AG20443 (cell line): ENCODE data around the gene RRBP1.

Experiments
- DNase-seq: peaks from one replicate; pipeline ENCODE4 v3.0.0; 2012; ENCODE audit warnings: low spot score, mixed read lengths

RRBP1 gene

GRCh38 chr20:17682103-17682888 is at the start of gene RRBP1:
TSS of gene RRBP1 (minus strand) at chr20:17682242. CDS start at chr20:17660507, 21,735 bp downstream.
- DNase-seq: peak; percentile 100

DNA sequence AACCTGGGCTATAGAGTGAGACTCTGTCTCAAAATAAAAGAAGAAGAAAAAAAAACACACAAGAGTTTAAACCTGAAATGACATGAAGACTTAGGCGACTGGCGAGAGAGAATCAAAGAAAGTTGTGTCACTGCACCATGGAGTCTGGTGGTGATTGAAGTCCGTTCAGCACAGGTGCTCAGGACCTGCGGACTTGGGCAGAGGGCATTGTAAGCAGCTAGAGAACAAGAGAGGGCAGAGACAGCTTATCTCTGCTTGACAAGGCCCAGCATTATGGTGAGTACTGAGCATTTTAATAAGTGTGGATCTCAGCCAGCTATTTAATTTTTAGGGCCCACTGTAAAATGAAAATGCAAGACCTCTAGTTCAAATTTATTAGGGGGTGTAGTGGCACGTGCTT is 49.2 kb upstream of the RRBP1 start:
- no peak for DNase-seq

- DNase-seq: no peak
These were observed 48.0 kb upstream of the RRBP1 start for GRCh38 chr20:17730071-17730470.

GRCh38 chr20:17728074-17728473 is 46.0 kb upstream of the RRBP1 start:
- DNase-seq: no peak

- no peak for DNase-seq
These were observed 45.3 kb upstream of the RRBP1 start for GRCh38 chr20:17727351-17727750.

- no peak for DNase-seq
These were observed 44.9 kb upstream of the RRBP1 start for GRCh38 chr20:17726902-17727301.

- DNase-seq: no peak
These were observed 43.2 kb upstream of the RRBP1 start for GRCh38 chr20:17725094-17725835.

GRCh38 chr20:17723301-17723691 is 41.3 kb upstream of the RRBP1 start:
- DNase-seq: no peak

DNA sequence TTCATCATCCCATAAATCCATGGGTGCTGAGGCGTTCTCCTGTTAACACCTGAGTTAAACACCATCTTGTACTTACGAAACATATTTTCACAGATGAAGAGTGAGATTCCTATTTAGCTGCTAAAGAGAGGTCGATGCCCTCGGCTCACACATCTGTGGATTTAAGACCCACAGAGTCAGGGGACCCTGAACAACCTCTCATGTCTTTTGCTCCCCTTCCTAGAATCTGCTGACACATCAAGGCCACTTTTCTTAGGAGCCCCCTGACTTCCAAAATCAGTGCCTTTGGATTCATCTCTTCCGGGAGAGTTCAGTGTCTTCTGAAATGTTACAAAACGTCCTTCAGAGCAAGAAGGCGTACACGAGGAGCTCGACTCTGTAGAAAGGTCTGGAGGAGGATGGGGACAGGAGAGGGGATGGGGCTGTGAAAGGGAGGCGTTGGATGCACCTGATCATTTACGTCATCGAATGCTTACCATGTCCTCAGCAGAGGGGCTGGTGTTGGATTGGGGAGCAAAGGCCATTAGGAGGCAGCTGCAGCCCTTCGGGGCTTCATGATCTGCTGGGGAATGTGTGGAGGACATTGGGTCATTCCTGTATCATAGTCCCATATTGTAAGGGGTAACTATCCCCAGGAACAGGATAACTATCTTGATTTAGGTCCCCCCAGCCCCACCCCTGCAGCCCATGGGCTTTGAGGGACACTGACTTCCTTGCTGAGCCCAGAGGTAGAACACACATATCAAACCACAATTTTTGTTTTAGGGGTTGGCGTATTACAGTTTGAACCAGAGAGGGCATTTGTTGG is 40.7 kb upstream of the RRBP1 start:
- DNase-seq: no peak

DNA sequence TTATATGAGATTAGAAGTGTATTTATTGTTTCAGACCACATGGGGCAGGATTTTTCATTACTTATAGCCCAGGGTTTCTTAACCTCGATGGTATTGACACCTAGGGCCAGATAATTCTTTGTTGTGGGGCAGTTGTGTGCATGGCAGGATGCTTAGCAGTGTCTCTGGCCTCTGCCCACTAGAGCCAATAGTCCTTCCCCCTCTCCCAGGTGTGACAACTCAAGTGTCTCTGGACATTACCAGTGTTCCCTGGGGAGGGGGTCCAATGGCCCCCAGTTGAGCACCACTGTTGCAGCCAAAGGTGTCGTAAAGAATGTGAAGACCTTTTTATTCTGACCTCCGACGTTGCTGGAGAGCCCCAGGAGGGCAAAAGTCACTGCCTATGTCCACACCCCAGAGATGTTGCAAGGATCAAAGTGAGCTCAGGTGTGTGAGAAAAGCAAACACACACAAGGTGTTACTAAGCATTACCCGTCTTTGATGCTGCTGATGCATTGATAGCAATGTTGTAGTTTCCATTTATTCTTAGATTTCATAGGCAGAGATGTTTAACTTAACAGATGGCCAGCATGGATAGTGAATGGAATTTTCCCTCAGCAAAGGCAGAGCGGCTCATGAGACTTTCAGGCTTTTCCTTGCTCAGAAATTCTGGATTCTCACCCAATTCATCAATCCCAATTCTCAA is 39.9 kb upstream of the RRBP1 start:
- no peak for DNase-seq

DNA sequence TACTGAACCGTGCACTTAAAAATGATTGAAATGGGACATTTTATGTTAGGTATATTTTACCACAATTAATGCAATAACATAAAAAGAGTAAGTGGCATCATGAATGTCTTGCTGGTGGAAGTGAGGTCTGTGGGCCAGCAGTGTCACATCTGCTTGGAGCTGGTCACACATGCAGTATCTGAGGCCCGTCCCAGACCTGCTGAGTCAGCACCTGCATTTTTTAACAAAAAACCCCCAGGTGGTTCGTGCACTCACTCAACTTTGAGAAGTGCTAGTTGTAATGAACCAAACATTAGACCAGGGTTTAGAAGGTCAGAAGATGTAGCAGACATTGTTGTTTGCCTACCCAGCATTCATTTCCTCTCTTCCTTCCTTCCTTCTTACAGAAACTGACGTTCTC is 38.7 kb upstream of the RRBP1 start:
- DNase-seq: no peak

DNA sequence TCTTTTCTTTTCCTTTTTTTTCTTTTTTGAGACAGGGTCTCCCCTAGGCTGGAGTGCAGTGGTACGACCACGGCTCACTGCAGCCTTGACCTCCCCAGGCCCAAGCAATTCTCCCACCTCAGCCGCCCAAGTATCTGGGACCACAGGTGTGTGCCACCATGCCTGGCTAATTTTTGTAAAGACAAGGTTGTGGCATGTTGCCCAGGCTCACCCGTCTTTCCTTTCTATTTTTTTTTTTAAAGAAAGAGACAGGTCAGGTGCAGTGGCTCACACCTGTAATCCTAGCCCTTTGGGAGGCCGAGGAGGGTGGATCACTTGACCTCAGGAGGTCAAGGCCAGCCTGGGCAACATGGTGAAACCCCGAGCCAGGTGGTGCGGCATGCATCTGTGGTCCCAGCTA is 34.3 kb upstream of the RRBP1 start:
- no peak for DNase-seq

GRCh38 chr20:17715075-17715474 is 33.0 kb upstream of the RRBP1 start:
- DNase-seq: no peak

DNA sequence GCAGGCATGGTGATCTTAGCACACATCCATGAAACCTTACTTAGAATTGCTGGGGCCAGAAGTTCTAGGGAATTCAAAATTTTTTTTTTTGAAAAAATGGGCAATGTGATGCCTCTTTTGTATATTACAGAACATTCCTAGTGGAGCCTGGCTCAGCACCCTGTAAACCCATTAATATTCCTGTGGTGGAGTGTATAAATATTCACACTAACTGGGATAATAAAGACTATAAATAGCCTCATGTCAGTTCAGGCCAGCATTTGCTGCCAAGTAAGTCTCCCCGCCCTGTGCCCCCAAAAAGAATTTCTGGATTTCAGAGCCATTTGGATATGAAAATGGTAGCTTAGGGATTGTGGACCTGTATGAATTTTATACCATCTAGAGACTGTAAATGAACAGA is 32.6 kb upstream of the RRBP1 start:
- no peak for DNase-seq

DNA sequence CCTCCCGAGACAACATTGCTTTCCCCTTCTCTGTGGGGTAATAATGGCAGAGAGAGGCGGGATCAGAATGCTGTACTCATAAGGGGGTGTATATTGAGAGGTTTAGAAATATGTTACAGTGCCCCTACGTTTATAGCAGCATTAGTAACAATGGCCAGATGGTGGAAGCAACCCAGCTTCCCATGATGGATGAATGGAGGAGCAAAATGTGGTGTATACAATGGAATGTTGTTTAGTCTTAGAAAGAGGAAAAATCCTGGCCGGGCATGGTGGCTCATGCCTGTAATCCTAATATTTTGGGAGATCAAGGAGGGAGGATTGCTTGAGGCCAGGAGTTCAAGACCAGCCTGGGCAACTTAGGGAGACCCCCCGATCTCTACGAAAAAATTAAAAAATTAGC is 30.7 kb upstream of the RRBP1 start:
- DNase-seq: no peak

DNA sequence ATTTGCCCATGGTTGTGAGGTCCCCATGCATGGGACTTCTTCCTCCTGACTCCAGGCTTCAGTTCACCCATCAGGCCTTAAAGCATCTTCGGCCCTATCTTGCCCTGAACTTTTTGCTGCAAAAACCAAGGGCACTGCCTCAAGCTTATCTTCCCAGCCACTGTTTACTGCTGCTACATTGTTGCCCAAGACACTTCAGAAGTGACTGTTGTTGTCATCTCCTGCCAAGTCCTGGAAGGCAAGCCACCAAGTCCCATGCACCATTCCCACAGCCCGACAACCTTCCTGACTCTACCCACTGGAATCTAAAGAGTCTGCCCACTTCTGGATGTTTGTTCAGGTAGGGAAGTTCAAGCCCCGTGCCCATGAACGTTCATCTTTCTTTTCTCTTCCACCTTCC is 30.2 kb upstream of the RRBP1 start:
- no peak for DNase-seq

DNA sequence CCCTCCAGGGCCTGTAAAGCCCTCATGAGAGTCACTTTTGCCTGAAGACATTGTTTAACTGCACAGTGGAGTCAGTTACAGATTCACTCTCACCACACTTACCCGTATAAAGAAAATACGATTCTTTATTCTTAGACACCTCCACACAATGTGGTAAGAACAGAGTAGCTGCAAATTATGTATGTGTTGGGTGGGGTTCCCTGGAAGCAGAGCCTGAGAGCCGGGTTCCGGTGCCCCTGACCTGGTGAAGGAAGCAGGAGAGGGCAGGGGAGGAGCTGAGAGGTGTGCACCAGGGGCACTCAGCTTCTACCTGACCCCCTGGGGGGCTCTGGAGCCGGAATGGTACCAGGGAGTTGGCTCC is 29.2 kb upstream of the RRBP1 start:
- no peak for DNase-seq

GRCh38 chr20:17710379-17711266 is 28.6 kb upstream of the RRBP1 start:
- DNase-seq: no peak

DNA sequence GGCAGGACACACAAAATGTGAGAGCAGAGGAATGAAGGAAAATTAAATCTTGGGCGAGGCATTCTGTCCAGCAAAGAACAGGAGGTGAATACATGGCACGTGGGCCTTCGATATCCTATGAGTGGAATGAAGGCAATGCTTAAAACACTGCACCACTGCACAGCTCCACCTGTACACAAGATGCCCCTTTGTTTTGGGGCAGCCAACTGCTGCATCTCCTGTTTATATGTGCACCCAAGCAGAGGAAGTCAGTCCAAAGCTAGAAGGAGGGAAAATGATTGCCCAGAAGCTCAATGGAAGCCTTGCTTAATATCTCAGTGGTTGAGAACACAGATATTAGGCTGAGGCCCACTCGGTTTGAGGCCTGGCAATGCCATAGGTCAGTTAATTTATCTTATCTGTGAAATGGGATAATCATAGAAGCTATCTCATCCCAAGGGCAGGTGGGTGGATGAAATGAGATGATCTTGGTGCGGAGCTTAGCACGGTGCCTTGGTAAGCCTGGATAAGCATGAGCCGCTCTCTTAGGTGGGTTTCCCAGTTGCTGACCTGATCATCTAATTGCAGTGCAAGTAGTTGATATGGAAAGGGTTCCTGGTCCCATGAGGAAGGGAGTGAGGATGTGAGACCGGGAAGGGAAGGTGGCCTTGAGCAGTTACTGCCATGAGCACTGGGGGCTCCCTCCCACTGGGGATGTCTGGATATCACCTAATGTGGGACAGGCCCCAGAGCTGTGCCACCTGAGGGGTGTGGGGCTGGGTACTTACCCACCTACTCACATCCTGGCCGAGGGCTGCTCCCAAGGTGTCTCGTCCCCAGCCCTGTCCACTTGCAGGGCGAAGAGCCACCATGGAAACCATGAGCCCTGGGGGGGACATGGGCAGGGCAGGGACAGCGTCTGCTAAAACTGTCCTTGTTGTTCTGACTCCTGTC is 27.6 kb upstream of the RRBP1 start:
- DNase-seq: no peak
